ENCODE data around the gene CDAN1. TPM values are rescaled to one million over a fixed set of nuclear protein-coding genes. Genes with fewer than 3 reads are reported as not detected.

CDAN1 gene
- total and polyA plus RNA-seq, 2 of the 4 experiments (the other 2 are of a cell fraction): 4.7 to 5.6 TPM

- no peak overlapping the region for H3K4ac ChIP-seq (ENCODE audit: low read depth, low read length)
- no peak overlapping the region for H3K14ac ChIP-seq (replicated peaks; ENCODE audit: low read depth, low read length)
- H2BK15ac ChIP-seq (ENCODE audit: low read depth, low read length): no peak overlapping the region
- in situ Hi-C loops (cut with MboI; ENCODE audit: low sequenced_read_pairs) (no loop called here), dilution Hi-C loops (cut with HindIII; ENCODE audit: low sequenced_read_pairs, unreplicated experiment) (no loop called here), intact Hi-C loops (cut with micrococcal nuclease) (no loop called here)
- H3K79me1 ChIP-seq (ENCODE audit: low read depth in 1 of 2, low read length in 2 of 2): no peaks in the 10 kb centered on the region
- no peak overlapping the region for H2AK5ac ChIP-seq (ENCODE audit: low read depth, low read length)
- H3K4me3 ChIP-seq (ENCODE audit: insufficient read depth, low read depth, low read length): no peak overlapping the region
- no peak for ATAC-seq (ENCODE audit: low read depth)
- H3K9me3 ChIP-seq (ENCODE audit: control insufficient read depth, insufficient read depth, low read length): no peaks in the 10 kb centered on the region
- H4K20me1 ChIP-seq (ENCODE audit: insufficient read depth, low read length): no peaks in the 10 kb centered on the region
- no peak overlapping the region for H3K27ac ChIP-seq (ENCODE audit: insufficient read depth, low read length)
- ChIA-PET CTCF (no interaction called here), POLR2A (ENCODE audit: unreplicated experiment) (no interaction called here)
- H4K5ac ChIP-seq (ENCODE audit: low read depth, low read length): no peak overlapping the region
- no peak overlapping the region for H2BK5ac ChIP-seq (ENCODE audit: low read depth, low read length, poor library complexity, severe bottlenecking)
- H3K23ac ChIP-seq (ENCODE audit: low read depth, low read length): no peak overlapping the region
- H3K9me1 ChIP-seq (ENCODE audit: insufficient read depth, low read length): peaks cover 28% of the 10 kb centered on the region; the same call in 1 of the 2 replicates
- H3K9ac ChIP-seq (ENCODE audit: low read depth, low read length): no peak overlapping the region
- H3K36me3 ChIP-seq (ENCODE audit: control insufficient read depth, insufficient read depth, low read length): peaks cover 29% of the 10 kb centered on the region
- H2AK9ac ChIP-seq (replicated peaks; ENCODE audit: low read depth, low read length, poor library complexity): no peak overlapping the region
- H3K56ac ChIP-seq (ENCODE audit: extremely low read depth, insufficient read depth, low read length): no peak overlapping the region
- H2BK120ac ChIP-seq (ENCODE audit: low read depth, low read length): no peak overlapping the region
- H2BK20ac ChIP-seq (ENCODE audit: low read depth, low read length): no peak overlapping the region
- H3K4me1 ChIP-seq (ENCODE audit: control insufficient read depth, insufficient read depth, low read length): no peaks in the 10 kb centered on the region
- H2AFZ ChIP-seq (replicated peaks; ENCODE audit: low read length, poor library complexity): no peak overlapping the region
- no peak overlapping the region for H4K8ac ChIP-seq (ENCODE audit: low read depth in 2 of 2, low read length in 2 of 2)
- no peak overlapping the region for H3K4me2 ChIP-seq (ENCODE audit: low read depth, low read length)
- no peak overlapping the region for H3K18ac ChIP-seq (ENCODE audit: low read depth, low read length)
- no TSS peak for BruUV-seq (replicated peaks)
- no peaks in the 10 kb centered on the region for H3K27me3 ChIP-seq (ENCODE audit: control insufficient read depth, insufficient read depth, low read length)
- DNase-seq: no peak
- no CpG with 5 or more reads among the region's 1 CpG for WGBS, 2 experiments (ENCODE audit: extremely low coverage in 2 of 2, insufficient read length in 1 of 2)
- TF ChIP-seq MXI1 (IDR thresholded peaks at IDR 0.05; ENCODE audit: borderline replicate concordance, low read depth, low read length) (no peak), SMC3 (IDR thresholded peaks at IDR 0.05; ENCODE audit: low read depth, low read length) (no peak), BHLHE40 (IDR thresholded peaks at IDR 0.05; ENCODE audit: low read depth, low read length) (no peak)
- no peak overlapping the region for H4K91ac ChIP-seq (ENCODE audit: insufficient read depth, low read depth, low read length)
Observed at GRCh38 chr15:42692536-42692935, 44.4 kb downstream of the CDAN1 start.

Measured in IMR-90 (cell line).